GM12892 (cell line): ENCODE measurements around the gene GFER.

Source experiments
- DNase-seq: peaks from one replicate; pipeline ENCODE4 v3.0.0; 2011; ENCODE audit not compliant: insufficient read length
- FAIRE-seq: peaks from 2 replicates; lab custom pipeline; 2011; peaks lifted over from hg19 to GRCh38; lab: Jason Lieb, UNC
- POLR2A ChIP-seq: IDR thresholded peaks from 2 replicates; pipeline ENCODE4 v1.6.1; 2011; ENCODE audit warnings: low read depth, low read length, control low read depth
- POLR2AphosphoS5 ChIP-seq: IDR thresholded peaks from 2 replicates; pipeline ENCODE4 v1.6.1; 2011; ENCODE audit warnings: low read depth, low read length, control low read depth
- TAF1 ChIP-seq: IDR thresholded peaks from 2 replicates; pipeline ENCODE4 v1.6.1; 2011; ENCODE audit warnings: low read depth, mild to moderate bottlenecking, control low read depth, low read length, borderline replicate concordance

The GFER gene

GRCh38 chr16:2019921-2020831 lies 36.2 kb downstream of the GFER start:
- DNase-seq = no peak
- TF ChIP-seq POLR2A = no peak
- no peak for FAIRE-seq

- no peak for FAIRE-seq
- DNase-seq = no peak
These were observed 38.7 kb downstream of the GFER start for GRCh38 chr16:2022723-2023091.

GRCh38 chr16:2023092-2024031 lies 39.4 kb downstream of the GFER start:
- peak; percentile 99 for FAIRE-seq
- DNase-seq = peak; percentile 99
- TF ChIP-seq POLR2AphosphoS5 (no peak), POLR2A (no peak; the same call in 1 of the 2 replicates), TAF1 (no peak)

More at GRCh38 chr16:2022723-2023091, 38.7 kb downstream of the GFER start:
- no peak for TF ChIP-seq POLR2AphosphoS5
- TF ChIP-seq POLR2A = no peak
- no peak for TF ChIP-seq TAF1

GRCh38 chr16:2024032-2024420 lies 40.0 kb downstream of the GFER start:
- DNase-seq (no peak), FAIRE-seq (no peak)
- no peak for TF ChIP-seq POLR2A
- no peak for TF ChIP-seq TAF1

- TF ChIP-seq POLR2AphosphoS5 (no peak), POLR2A (no peak), TAF1 (no peak)
- FAIRE-seq (no peak), DNase-seq (no peak)
These were observed 41.3 kb downstream of the GFER start for GRCh38 chr16:2025251-2025650.

GRCh38 chr16:2025878-2026460 lies 42.0 kb downstream of the GFER start:
- TF ChIP-seq TAF1 (no peak), POLR2AphosphoS5 (no peak), POLR2A (no peak)
- no peak for DNase-seq
- no peak for FAIRE-seq

- DNase-seq (no peak), FAIRE-seq (no peak)
- TF ChIP-seq POLR2A (no peak), POLR2AphosphoS5 (no peak)
These were observed 42.5 kb downstream of the GFER start, which contains the start of gene NHERF2 for GRCh38 chr16:2026461-2027023. TSS of gene NHERF2 (plus strand) at chr16:2026902. CDS start at chr16:2027006, 104 bp downstream.

- no peak for DNase-seq
- TF ChIP-seq TAF1 (no peak), POLR2A (no peak), POLR2AphosphoS5 (no peak)
- FAIRE-seq = no peak
These were observed 43.3 kb downstream of the GFER start for GRCh38 chr16:2027024-2028010.

GRCh38 chr16:2028146-2028545 lies 44.2 kb downstream of the GFER start:
- no peak for FAIRE-seq
- TF ChIP-seq POLR2A (no peak), TAF1 (no peak), POLR2AphosphoS5 (no peak)
- DNase-seq = no peak

GRCh38 chr16:2028620-2029220 lies 44.7 kb downstream of the GFER start:
- DNase-seq (no peak), FAIRE-seq (no peak)
- no peak for TF ChIP-seq TAF1
- TF ChIP-seq POLR2A = no peak
